GM23338 (cell line): ENCODE data around the gene PLEKHG4.

Experiments
- CREB1 ChIP-seq: fragments of 250-450 bp; sonication (Bioruptor Pico); IDR thresholded peaks from 2 replicates; pipeline ENCODE4 v1.5.0; 2020; ENCODE audit warnings: low read depth, mild to moderate bottlenecking, moderate library complexity
- EZH2 ChIP-seq: fragments of 200-600 bp; sonication (generic); IDR thresholded peaks from one replicate; pipeline ENCODE4 v1.8.0; 2017; ENCODE audit warnings: antibody characterized with exemption, mild to moderate bottlenecking, low read depth; ENCODE audit not compliant: unreplicated experiment
- EZH2phosphoT487 ChIP-seq: fragments of 200-600 bp; sonication (generic); IDR thresholded peaks from one replicate; pipeline ENCODE4 v1.8.1; 2018; ENCODE audit warnings: antibody characterized with exemption; ENCODE audit not compliant: unreplicated experiment
- JUNB ChIP-seq: IDR thresholded peaks from one replicate; pipeline ENCODE4 v1.6.1; 2016; ENCODE audit warnings: antibody characterized with exemption; ENCODE audit not compliant: unreplicated experiment
- NANOG ChIP-seq: IDR thresholded peaks from 2 replicates; pipeline ENCODE4 v1.6.1; 2016; ENCODE audit warnings: antibody characterized with exemption, borderline replicate concordance
- POLR2AphosphoS5 ChIP-seq: IDR thresholded peaks from 2 replicates; pipeline ENCODE4 v1.6.1; 2016; ENCODE audit warnings: antibody characterized with exemption, low read depth
- STAT1 ChIP-seq: IDR thresholded peaks from one replicate; pipeline ENCODE4 v1.6.1; 2016; ENCODE audit warnings: antibody characterized with exemption; ENCODE audit not compliant: unreplicated experiment
- ZNF114 ChIP-seq: fragments of 250-450 bp; sonication (Bioruptor Pico); IDR thresholded peaks from 2 replicates; pipeline ENCODE4 v1.5.0; 2020; ENCODE audit warnings: mild to moderate bottlenecking, moderate library complexity
- ZNF331 ChIP-seq: fragments of 250-450 bp; sonication (Bioruptor Pico); IDR thresholded peaks from 2 replicates; pipeline ENCODE4 v1.5.0; 2020; ENCODE audit warnings: low read depth, mild to moderate bottlenecking, moderate library complexity
- TF ChIP-seq, protein P1 (sequence below), 2 experiments: fragments of 200-600 bp in 1 of 2; sonication (generic) in 1 of 2; conservative IDR thresholded peaks; 2 replicates each; pipeline versions ENCODE4 v1.5.1 to v1.6.1; 2016 to 2017; ENCODE audit warnings: antibody characterized with exemption in 2 of 2, low read depth in 2 of 2, mild to moderate bottlenecking in 2 of 2, moderate library complexity in 1 of 2
- TF ChIP-seq, protein P2 (sequence below): IDR thresholded peaks from 2 replicates; pipeline ENCODE4 v1.6.1; 2016; ENCODE audit warnings: antibody characterized with exemption
- TF ChIP-seq, protein P3 (sequence below): IDR thresholded peaks from one replicate; pipeline ENCODE4 v1.6.1; 2018; ENCODE audit warnings: antibody characterized with exemption; ENCODE audit not compliant: unreplicated experiment
- TF ChIP-seq, protein P4 (sequence below): fragments of 250-450 bp; sonication (Bioruptor Pico); IDR thresholded peaks from 2 replicates; pipeline ENCODE4 v1.5.0; 2020; ENCODE audit warnings: mild to moderate bottlenecking, moderate library complexity

DNA sequence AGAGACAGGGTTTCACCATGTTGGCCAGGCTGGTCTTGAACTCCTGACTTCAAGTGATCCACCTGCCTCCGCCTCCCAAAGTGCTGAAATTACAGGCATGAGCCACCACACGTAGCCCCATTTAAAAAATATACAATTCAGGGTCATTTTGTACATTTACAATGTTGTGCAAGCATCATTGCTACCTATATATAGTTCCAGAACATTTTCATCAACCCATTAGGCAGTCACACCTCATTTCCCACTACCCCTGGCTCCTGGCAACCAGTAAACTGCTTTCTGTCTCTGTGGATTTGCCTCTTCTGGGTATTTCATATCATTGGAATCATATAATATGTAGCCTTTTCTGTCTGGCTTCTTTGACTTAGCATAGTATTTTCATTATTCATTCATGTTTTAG, 54.0 kb downstream of the PLEKHG4 start:
- TF ChIP-seq, protein P1, sequence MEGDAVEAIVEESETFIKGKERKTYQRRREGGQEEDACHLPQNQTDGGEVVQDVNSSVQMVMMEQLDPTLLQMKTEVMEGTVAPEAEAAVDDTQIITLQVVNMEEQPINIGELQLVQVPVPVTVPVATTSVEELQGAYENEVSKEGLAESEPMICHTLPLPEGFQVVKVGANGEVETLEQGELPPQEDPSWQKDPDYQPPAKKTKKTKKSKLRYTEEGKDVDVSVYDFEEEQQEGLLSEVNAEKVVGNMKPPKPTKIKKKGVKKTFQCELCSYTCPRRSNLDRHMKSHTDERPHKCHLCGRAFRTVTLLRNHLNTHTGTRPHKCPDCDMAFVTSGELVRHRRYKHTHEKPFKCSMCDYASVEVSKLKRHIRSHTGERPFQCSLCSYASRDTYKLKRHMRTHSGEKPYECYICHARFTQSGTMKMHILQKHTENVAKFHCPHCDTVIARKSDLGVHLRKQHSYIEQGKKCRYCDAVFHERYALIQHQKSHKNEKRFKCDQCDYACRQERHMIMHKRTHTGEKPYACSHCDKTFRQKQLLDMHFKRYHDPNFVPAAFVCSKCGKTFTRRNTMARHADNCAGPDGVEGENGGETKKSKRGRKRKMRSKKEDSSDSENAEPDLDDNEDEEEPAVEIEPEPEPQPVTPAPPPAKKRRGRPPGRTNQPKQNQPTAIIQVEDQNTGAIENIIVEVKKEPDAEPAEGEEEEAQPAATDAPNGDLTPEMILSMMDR (conservative IDR thresholded peaks at IDR 0.05; ENCODE audit: low read depth in 2 of 2) = no peak
- TF ChIP-seq EZH2phosphoT487 (no peak), EZH2 (no peak), ZNF331 (CRISPR knock-in tag) (no peak), POLR2AphosphoS5 (no peak), JUNB (no peak), CREB1 (CRISPR knock-in tag) (no peak), STAT1 (no peak), NANOG (no peak), ZNF114 (CRISPR knock-in tag) (no peak)
- TF ChIP-seq, protein P2, sequence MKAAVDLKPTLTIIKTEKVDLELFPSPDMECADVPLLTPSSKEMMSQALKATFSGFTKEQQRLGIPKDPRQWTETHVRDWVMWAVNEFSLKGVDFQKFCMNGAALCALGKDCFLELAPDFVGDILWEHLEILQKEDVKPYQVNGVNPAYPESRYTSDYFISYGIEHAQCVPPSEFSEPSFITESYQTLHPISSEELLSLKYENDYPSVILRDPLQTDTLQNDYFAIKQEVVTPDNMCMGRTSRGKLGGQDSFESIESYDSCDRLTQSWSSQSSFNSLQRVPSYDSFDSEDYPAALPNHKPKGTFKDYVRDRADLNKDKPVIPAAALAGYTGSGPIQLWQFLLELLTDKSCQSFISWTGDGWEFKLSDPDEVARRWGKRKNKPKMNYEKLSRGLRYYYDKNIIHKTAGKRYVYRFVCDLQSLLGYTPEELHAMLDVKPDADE = no peak
- TF ChIP-seq, protein P3, sequence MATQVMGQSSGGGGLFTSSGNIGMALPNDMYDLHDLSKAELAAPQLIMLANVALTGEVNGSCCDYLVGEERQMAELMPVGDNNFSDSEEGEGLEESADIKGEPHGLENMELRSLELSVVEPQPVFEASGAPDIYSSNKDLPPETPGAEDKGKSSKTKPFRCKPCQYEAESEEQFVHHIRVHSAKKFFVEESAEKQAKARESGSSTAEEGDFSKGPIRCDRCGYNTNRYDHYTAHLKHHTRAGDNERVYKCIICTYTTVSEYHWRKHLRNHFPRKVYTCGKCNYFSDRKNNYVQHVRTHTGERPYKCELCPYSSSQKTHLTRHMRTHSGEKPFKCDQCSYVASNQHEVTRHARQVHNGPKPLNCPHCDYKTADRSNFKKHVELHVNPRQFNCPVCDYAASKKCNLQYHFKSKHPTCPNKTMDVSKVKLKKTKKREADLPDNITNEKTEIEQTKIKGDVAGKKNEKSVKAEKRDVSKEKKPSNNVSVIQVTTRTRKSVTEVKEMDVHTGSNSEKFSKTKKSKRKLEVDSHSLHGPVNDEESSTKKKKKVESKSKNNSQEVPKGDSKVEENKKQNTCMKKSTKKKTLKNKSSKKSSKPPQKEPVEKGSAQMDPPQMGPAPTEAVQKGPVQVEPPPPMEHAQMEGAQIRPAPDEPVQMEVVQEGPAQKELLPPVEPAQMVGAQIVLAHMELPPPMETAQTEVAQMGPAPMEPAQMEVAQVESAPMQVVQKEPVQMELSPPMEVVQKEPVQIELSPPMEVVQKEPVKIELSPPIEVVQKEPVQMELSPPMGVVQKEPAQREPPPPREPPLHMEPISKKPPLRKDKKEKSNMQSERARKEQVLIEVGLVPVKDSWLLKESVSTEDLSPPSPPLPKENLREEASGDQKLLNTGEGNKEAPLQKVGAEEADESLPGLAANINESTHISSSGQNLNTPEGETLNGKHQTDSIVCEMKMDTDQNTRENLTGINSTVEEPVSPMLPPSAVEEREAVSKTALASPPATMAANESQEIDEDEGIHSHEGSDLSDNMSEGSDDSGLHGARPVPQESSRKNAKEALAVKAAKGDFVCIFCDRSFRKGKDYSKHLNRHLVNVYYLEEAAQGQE = no peak
- TF ChIP-seq, protein P4, sequence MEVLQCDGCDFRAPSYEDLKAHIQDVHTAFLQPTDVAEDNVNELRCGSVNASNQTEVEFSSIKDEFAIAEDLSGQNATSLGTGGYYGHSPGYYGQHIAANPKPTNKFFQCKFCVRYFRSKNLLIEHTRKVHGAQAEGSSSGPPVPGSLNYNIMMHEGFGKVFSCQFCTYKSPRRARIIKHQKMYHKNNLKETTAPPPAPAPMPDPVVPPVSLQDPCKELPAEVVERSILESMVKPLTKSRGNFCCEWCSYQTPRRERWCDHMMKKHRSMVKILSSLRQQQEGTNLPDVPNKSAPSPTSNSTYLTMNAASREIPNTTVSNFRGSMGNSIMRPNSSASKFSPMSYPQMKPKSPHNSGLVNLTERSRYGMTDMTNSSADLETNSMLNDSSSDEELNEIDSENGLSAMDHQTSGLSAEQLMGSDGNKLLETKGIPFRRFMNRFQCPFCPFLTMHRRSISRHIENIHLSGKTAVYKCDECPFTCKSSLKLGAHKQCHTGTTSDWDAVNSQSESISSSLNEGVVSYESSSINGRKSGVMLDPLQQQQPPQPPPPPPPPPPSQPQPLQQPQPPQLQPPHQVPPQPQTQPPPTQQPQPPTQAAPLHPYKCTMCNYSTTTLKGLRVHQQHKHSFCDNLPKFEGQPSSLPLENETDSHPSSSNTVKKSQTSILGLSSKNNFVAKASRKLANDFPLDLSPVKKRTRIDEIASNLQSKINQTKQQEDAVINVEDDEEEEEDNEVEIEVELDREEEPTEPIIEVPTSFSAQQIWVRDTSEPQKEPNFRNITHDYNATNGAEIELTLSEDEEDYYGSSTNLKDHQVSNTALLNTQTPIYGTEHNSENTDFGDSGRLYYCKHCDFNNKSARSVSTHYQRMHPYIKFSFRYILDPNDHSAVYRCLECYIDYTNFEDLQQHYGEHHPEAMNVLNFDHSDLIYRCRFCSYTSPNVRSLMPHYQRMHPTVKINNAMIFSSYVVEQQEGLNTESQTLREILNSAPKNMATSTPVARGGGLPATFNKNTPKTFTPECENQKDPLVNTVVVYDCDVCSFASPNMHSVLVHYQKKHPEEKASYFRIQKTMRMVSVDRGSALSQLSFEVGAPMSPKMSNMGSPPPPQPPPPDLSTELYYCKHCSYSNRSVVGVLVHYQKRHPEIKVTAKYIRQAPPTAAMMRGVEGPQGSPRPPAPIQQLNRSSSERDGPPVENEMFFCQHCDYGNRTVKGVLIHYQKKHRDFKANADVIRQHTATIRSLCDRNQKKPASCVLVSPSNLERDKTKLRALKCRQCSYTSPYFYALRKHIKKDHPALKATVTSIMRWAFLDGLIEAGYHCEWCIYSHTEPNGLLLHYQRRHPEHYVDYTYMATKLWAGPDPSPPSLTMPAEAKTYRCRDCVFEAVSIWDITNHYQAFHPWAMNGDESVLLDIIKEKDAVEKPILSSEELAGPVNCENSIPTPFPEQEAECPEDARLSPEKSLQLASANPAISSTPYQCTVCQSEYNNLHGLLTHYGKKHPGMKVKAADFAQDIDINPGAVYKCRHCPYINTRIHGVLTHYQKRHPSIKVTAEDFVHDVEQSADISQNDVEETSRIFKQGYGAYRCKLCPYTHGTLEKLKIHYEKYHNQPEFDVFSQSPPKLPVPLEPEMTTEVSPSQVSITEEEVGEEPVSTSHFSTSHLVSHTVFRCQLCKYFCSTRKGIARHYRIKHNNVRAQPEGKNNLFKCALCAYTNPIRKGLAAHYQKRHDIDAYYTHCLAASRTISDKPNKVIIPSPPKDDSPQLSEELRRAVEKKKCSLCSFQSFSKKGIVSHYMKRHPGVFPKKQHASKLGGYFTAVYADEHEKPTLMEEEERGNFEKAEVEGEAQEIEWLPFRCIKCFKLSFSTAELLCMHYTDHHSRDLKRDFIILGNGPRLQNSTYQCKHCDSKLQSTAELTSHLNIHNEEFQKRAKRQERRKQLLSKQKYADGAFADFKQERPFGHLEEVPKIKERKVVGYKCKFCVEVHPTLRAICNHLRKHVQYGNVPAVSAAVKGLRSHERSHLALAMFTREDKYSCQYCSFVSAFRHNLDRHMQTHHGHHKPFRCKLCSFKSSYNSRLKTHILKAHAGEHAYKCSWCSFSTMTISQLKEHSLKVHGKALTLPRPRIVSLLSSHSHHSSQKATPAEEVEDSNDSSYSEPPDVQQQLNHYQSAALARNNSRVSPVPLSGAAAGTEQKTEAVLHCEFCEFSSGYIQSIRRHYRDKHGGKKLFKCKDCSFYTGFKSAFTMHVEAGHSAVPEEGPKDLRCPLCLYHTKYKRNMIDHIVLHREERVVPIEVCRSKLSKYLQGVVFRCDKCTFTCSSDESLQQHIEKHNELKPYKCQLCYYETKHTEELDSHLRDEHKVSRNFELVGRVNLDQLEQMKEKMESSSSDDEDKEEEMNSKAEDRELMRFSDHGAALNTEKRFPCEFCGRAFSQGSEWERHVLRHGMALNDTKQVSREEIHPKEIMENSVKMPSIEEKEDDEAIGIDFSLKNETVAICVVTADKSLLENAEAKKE (CRISPR knock-in tag) = no peak
